Bronchial epithelial cell (primary cell): ENCODE results near the gene LMO1. TPM values are rescaled to one million over a fixed set of nuclear protein-coding genes. Genes with fewer than 3 reads are reported as not detected.
A peak's percentile ranks its signal among the peaks of the same experiment; 100 is the strongest.

Experiments used
- DNase-seq: peaks from one replicate; pipeline ENCODE4 v3.0.0-alpha.2; 2010; ENCODE audit warnings: low read depth
- FAIRE-seq: peaks from 2 replicates; lab custom pipeline; 2011; peaks lifted over from hg19 to GRCh38; lab: Jason Lieb, UNC
- H3K27me3 ChIP-seq: 2 replicates; pipeline ENCODE4 v1.5.1; 2011; ENCODE audit warnings: low read length; ENCODE audit not compliant: control insufficient read depth, insufficient read depth
- H3K36me3 ChIP-seq: 2 replicates; pipeline ENCODE4 v1.5.1; 2011; ENCODE audit warnings: low read length; ENCODE audit not compliant: control insufficient read depth, insufficient read depth
- H3K4me3 ChIP-seq: 2 replicates; pipeline ENCODE4 v1.5.1; 2011; ENCODE audit warnings: mild to moderate bottlenecking, low read depth, low read length, control low read depth
- CTCF ChIP-seq: IDR thresholded peaks from 2 replicates; pipeline ENCODE4 v1.5.1; 2011; ENCODE audit warnings: mild to moderate bottlenecking, moderate library complexity, low read length, control low read depth, inconsistent platforms; ENCODE audit not compliant: insufficient read depth, severe bottlenecking
- total RNA-seq: library from RNA; depleted of rRNA; stranded (reverse); fragments of >200 nt; gene quantifications from 2 replicates; pipeline ENCODE4 v1.2.1, GENCODE V29; 2014

Gene LMO1
- total RNA-seq, 1 donor from 2014 or later = not detected

GRCh38 chr11:8283465-8284230 is 20.0 kb upstream of the LMO1 start:
- DNase-seq (no peak), FAIRE-seq (no peak)
- Histone ChIP-seq H3K36me3 (no peaks in the 10 kb centered on the region), H3K4me3 (no peak overlapping the region), H3K27me3 (peaks cover 2% of the 10 kb centered on the region)
- no peak for TF ChIP-seq CTCF

- Histone ChIP-seq H3K4me3 (no peak overlapping the region), H3K36me3 (no peaks in the 10 kb centered on the region), H3K27me3 (peaks cover 2% of the 10 kb centered on the region)
- no peak for TF ChIP-seq CTCF
- DNase-seq = no peak
- no peak for FAIRE-seq
Observed at GRCh38 chr11:8283100-8283464, 19.4 kb upstream of the LMO1 start.

- FAIRE-seq = no peak
- Histone ChIP-seq H3K4me3 (no peak overlapping the region), H3K36me3 (no peaks in the 10 kb centered on the region), H3K27me3 (peaks cover 2% of the 10 kb centered on the region)
- no peak for TF ChIP-seq CTCF
- no peak for DNase-seq
Observed at GRCh38 chr11:8282631-8283030, 19.0 kb upstream of the LMO1 start.

- H3K4me3 ChIP-seq = no peak overlapping the region
- FAIRE-seq = no peak
- no peak for TF ChIP-seq CTCF
- peaks cover 2% of the 10 kb centered on the region for H3K27me3 ChIP-seq
- no peak for DNase-seq
- no peaks in the 10 kb centered on the region for H3K36me3 ChIP-seq
Observed at GRCh38 chr11:8281266-8281665, 17.6 kb upstream of the LMO1 start.

GRCh38 chr11:8277691-8278090 is 14.0 kb upstream of the LMO1 start:
- no peak for TF ChIP-seq CTCF
- FAIRE-seq (no peak), DNase-seq (peak; percentile 37)
- Histone ChIP-seq H3K27me3 (no peaks in the 10 kb centered on the region), H3K4me3 (no peak overlapping the region), H3K36me3 (no peaks in the 10 kb centered on the region)

GRCh38 chr11:8276528-8276927 is 12.8 kb upstream of the LMO1 start:
- no peak for FAIRE-seq

More at GRCh38 chr11:8276528-8276927, 12.8 kb upstream of the LMO1 start:
- DNase-seq = no peak
- TF ChIP-seq CTCF = no peak
- no peaks in the 10 kb centered on the region for H3K36me3 ChIP-seq
- H3K4me3 ChIP-seq = no peak overlapping the region
- no peaks in the 10 kb centered on the region for H3K27me3 ChIP-seq
